ENCODE results near the gene STIMATE.

- TF ChIP-seq SMARCA4 (IDR thresholded peaks at IDR 0.05) (no peak), JUN (IDR thresholded peaks at IDR 0.05; ENCODE audit: borderline replicate concordance, low read depth, low read length) (no peak), JUN (CRISPR knock-in tag; IDR thresholded peaks at IDR 0.05; ENCODE audit: borderline replicate concordance) (no peak), CBFA2T3 (IDR thresholded peaks at IDR 0.05) (no peak), KAT8 (IDR thresholded peaks at IDR 0.05; ENCODE audit: low read depth) (no peak), POLR2AphosphoS2 (IDR thresholded peaks at IDR 0.05; ENCODE audit: low read length) (no peak), ZBTB7A (IDR thresholded peaks at IDR 0.05; ENCODE audit: borderline replicate concordance, control insufficient read depth, low read depth, low read length) (no peak), GTF2F1 (IDR thresholded peaks at IDR 0.05; ENCODE audit: low read depth, low read length) (no peak), ZNF134 (CRISPR knock-in tag; conservative IDR thresholded peaks at IDR 0.05) (no peak), CHD1 (IDR thresholded peaks at IDR 0.05; ENCODE audit: low read length) (no peak), SMARCB1 (IDR thresholded peaks at IDR 0.05; ENCODE audit: insufficient read length, low read depth) (no peak)
These were observed 40.2 kb downstream of the STIMATE start for GRCh38 chr3:52857133-52857532.

Data from K562 (cell line).